Islet of Langerhans (tissue), 1 donor: ENCODE measurements around the gene FGF9.
A peak's percentile ranks its signal among the peaks of the same experiment; 100 is the strongest.

Experiments
- FAIRE-seq: peaks from one replicate; lab custom pipeline; 2011; peaks lifted over from hg19 to GRCh38; lab: Jason Lieb, UNC

The FGF9 gene

DNA sequence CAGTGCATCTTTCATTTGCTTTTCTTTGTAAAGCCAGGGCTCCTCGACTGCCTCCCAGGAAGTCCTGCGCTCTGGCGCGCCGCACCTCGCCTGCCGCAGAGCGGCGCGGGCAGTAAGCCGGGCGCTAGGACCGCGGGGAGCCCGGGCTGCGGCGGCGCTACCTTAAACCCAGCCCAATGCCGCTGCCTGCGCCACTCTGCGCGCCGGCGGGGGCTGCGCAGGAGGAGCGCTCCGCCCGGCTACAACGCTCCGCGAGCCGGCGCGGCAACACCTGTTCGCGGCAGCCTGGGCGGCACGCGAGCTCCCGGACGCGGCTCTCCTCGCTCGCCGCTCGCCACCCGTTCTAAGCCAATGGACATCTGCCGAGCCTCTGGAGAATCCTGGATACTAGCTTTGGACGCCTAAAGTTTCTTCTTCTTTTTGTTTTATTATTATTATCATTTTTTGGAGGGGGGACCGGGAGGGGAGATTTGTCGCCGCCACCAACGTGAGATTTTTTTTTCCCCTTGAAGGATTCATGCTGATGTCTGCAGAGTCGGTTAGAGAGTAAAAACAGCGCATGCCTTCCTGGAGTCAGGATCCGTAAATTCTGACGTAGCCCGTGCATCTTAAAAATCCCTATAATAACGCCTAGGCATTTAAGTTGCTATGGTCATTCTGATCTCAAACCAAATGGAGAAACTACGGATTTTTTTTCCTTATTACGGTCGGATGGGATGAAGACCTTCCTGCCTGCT, at the start of gene FGF9:
Gene FGF9, plus strand, starts transcription at position 191 of the 737 bp plus-strand sequence. CDS start 840 bp downstream, outside the sequence.
- FAIRE-seq, result no peak

DNA sequence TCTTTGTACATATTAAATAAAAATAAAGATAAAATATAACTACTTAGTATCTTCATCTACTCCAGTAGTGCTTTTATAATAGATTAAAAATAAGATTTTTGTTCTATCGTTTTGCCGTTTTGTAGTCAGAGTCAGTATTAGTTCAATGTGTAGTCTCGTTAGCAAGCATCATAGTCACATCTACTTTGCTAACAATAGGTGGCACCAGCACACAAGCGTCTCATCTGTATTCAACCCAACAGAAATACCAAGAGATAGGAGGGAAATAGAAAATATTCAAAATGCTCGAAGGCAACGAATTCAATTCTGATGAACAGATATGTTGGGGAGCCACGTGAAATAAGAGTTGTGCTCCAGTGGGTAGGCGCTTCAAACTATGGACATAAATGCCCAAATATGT, 45.5 kb upstream of the FGF9 start:
- FAIRE-seq, result peak; percentile 96

DNA sequence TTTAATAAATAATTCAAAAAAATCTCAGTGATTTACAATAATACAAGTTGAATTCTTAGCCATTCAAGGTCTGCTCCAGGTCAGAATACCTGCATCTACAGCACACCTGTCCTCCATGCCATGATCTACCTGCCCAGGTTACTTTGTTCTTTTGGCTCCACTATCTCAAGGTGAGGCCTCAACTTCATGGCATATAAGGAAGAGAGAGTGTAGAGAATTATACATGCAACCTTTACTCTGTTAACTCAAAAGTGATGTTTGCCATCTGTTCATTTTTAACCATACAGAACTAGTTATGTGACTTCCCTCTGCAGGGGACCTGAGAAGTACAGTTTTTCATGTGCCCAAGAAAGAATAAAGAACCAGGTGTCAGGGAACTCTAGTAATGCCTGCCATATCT, 38.7 kb upstream of the FGF9 start:
- FAIRE-seq, result no peak

DNA sequence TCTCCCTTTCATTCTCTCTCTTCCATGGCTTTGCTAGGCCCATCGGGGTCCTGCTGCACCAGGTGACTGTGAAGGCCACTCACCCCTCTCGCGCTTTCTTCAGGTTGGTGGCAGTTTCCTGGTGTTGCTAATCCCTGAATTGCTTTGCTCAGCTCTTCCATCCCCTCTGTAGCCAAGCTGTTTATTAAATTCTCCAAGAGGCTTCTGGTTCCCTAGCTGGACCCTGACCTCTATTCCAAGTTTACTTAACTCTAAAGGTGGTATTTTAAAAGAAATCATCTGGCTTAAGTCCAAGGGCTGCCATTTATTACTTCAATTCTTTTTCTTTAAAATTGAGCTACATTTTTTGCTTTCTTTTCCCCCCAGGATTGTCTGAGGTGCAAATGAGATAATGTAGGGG, 34.2 kb upstream of the FGF9 start:
- FAIRE-seq, result no peak

DNA sequence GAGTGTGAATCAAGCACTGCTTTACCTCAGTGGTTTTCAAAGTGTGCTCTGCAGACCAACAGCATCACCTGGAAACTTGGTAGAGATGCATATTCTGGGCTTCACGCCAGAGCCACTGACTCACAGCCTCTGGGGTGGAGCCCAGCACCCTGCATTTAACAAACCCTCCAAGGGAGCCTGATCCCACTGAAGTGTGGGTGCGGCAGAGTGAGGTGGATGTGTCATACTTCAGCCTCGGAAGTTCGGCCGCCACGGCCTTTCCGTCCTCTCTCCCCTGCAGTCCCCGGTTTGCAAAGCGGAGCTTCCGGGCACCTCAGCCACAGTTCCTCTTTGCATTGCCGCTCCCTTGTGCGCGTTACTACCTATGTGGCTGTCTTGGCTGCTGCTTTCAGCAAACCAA, 33.6 kb upstream of the FGF9 start:
- no peak for FAIRE-seq

DNA sequence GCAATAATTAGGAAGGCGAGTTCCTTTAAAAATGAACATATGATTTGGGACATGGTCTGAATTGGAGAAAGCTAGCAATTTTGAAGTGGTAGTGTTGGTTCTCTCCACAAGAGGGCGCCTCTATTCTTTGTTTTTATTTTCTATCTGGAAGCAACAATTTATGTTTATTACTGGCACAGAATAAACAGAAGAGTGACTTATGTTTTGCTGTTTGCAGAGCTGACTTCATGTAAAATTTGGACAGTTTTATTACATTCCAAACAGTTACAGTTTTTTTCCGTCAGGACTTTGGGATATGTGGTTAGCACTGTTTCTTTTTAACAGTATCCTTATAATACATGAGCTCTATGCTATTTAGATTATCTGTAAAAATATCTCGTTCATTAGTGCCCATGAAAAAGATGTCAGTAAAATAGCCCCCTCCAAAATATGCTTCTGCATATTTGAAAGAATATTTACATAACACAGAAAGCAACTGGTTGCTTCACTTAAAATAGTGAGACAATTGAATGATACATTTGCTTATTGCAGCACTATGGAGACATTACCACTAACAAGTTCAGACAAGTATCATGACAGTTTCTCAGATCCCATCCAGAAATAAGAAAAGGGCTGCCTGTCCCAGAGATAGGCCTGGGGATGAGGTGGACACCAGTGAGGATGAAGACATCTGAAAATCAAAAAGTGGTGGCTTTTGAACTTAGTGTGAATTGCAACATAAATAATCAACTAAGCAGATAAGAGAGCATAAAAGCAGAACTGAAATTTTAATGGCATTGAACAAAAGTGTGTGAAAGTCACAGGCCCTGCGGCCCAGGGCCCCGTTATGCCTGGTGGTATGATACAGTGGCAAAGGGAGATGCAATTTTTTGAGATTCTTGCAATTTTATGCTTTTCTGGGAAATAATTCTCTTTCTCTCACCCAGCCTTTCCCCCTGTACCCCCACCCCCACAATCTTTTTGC, 32.3 kb upstream of the FGF9 start:
- peak; percentile 97 for FAIRE-seq

DNA sequence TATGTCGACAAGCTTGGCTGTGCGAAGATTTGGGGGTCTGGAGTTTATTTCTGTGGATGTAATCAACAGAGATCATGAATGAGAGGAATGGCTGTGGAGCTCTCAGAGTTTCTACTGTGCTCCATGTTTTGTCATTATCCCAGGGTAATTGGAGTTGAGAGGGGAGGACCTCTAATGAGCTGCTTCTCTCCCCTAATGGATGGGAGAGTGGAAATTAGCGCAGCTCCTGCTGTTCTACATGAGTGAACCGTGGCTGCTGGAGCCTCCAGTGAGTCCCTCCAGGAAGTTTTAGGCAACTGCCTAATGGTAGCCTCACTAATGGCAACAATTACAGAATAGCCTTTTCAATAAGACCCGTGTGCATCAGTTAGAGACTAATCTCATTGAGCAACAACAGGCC, 31.3 kb upstream of the FGF9 start:
- FAIRE-seq, result no peak

DNA sequence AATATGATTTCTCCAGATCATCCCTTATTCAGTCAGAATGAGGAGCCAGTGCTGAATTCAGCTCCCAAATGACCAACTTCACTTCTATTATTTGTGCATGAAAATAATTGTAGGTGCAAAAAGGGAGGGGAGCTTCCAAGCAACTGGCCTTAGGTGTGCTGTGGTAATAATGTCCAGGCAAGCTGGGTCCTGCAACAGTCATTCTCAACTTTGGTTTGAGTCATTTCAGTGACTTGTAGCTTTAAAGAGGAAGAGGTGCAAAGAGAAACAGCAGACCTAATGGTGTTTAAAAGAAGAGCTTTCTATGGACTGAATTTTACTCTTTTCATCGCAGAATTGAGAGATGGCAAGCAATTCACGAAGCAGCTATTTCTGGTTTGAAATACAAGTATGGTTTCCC, 29.2 kb upstream of the FGF9 start:
- FAIRE-seq, result no peak

DNA sequence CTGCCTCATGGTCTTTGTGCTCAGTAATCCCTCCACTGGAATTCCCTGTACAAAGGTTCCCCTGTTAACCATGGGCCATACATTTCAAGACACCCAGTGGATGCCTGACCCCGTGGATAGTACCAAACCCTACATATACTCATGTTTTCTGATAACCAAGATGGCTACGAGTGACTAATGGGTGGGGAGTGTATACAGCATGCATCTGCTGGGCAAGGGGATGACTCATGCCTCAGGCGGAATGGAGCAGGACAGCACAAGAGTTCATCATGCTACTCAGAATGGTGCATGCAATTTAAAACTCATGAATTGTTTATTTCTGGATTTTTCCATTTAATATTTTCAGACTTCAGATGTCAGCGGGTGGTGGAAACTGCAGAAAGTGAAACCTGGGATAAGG, 13.3 kb upstream of the FGF9 start:
- FAIRE-seq, result no peak

DNA sequence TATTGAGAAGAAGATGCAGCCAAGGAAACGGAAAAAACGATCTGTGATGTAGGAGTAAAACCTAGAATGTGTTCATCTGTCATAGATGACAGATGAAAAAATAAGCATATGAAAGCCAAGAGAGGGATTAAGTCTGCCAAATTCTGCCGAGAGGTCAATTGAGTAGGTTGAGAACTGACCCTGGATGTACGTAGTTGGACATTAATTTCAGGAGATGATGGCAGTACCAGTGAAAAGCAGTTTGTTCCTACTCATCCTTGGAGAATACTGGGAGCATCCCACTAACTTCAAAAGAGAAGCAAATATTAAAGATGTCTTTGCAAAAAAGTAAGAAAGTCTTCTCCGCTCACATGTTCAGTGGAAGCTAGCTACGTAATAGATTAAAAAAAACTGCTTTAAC, 11.8 kb upstream of the FGF9 start:
- FAIRE-seq, result no peak

DNA sequence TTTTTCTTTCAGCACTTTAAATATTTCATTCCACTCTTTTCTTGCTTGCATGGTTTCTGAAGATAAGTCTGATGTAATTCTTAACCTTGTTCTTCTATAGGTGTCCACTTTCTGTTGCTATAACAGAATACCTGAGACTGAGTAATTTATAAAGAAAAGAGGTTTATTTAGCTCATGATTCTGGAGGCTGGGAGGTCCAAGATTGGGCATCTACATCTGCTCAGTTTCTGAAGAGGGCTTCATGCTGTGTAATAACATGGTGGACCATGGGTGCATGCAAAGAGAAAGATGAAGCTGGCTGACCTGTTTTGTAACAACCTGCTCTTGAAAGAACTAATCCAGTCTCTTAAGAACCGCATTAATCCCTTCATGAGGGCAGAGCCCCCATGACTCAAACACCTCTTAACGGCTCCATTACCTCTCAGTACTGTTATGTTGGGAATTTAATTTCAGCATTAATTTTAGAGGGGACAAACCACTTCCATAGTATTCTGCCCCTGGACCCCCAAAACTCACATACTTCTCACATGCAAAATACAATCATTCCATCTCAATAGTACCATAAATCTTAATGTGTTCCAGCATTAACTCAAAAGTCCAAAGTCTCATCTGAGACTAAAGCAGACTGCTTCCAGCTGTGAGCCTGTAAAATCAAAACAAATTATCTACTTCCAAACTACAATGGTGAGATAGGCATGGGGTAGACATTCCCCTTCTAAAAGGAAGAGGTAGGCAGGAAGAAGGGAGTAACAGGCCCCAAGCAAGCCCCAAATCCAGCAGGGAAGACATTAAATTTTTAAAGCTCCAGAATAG, 9.6 kb upstream of the FGF9 start:
- FAIRE-seq, result no peak

DNA sequence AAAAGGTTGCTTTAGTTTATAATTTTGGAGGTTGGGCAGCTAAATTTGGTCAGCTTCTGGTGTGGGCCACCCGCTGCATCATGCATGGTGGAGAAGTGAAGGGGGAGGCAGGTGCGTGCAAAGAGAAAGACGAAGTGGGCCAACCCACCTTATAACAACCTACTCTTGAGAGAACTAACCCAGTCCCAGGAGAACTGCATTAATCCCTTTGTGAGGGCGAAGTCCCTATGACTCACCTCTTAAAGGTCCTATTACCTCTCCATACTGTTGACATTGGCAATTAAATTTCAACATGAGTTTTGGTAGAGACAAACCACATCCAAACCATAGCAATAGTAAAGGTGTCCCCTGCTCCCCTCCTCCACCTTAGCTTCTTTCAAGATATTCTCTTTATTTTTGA, 7.7 kb upstream of the FGF9 start:
- FAIRE-seq, result no peak

DNA sequence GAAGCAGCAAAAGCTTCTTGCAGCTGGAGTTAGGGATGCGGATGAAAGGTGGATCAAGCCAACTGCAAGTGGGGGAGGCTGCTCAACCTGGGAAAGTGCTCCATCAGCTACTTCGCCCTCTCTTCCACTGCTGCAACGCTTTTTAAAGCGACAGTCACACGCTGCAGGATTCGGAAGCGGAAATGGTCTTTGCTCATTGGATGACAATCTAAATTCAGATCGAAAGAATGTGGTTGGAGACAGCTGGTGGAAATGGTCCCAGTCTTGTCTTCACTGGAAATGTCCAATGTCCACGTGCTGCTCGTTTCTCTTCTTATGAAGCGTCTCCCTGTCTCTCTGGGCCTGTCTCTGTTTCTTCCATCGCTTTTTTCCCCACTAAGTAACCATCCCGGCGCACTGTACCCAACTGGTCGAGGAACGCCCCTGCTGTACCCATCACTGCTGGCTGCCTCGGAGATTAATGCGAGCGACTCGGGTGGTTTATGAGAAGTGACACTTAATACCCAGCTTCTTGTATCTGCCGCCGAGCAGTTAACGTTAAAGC, 2.1 kb upstream of the FGF9 start:
- FAIRE-seq, result no peak

DNA sequence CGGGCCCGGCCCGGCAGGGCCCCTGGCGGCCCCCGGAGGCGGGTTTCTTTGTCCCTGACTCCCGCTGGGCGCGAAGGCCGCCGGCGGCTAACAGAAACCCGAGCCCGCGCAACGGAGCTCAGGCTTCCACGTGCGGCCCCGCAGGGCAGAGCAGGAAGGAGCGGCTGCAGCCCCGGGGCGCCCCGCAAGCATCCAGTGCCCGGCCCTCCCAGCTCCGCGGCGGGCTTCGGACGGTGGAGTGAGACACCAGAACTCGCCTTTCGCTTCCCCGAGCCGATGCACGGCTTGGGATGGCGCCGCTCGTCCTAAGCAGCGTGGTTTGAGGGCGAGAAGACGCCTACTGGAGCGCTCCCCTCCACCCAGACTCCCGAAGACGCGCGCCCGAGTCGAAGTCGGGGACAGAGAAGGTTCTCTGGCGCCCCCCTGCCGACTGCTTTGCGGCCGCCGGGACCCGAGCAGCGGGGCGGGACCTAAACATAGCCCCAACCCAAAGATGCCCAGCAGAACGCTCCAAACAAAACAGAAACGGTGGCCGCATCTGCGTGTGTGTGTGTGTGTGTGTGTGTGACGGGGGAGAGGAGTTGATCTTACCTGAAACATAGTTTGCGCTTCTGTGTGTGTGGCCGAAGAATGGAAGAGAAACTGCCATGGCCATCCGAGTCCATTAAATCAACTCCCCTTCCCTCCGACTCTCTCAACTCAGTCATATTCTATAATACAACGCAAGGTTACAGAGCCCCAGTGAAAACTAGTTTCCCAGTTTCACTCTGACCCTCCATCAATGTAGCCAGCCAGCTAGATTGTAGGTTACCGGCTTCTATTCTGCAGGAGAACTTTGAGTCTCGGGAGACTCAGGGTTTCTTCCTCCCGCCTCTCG, 629 bp upstream of the FGF9 start:
- no peak for FAIRE-seq

DNA sequence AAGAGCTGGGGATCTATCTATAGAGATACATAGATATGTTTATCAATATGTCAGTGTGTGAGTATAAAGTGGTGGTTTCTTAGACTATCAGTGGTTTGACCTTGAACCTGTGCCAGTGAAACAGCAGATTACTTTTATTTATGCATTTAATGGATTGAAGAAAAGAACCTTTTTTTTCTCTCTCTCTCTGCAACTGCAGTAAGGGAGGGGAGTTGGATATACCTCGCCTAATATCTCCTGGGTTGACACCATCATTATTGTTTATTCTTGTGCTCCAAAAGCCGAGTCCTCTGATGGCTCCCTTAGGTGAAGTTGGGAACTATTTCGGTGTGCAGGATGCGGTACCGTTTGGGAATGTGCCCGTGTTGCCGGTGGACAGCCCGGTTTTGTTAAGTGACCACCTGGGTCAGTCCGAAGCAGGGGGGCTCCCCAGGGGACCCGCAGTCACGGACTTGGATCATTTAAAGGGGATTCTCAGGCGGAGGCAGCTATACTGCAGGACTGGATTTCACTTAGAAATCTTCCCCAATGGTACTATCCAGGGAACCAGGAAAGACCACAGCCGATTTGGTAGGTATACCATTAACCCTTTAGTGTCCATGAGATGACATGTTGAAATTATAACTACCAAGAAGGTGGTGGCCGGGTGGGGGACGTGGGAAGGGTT, 880 bp downstream of the FGF9 start:
- no peak for FAIRE-seq

DNA sequence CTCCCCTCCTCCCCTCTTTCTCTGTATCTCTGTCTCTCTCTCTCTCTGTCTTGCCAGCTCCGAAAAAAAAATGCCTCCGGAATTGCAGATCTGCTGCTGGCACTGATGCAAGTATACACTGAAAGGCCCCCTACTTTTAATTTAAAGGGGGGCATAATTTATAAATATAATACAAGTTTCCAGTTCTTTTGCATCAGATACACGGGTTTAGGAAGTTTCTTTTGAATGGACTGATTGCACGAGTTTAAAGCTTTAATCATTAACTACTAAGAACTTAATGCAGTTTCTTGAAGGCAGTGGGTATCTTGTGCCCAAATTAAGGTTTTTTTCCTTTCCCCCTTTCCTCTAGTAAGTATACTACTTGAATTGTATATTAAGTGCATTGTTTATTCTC, 1.4 kb downstream of the FGF9 start:
- FAIRE-seq, result no peak

DNA sequence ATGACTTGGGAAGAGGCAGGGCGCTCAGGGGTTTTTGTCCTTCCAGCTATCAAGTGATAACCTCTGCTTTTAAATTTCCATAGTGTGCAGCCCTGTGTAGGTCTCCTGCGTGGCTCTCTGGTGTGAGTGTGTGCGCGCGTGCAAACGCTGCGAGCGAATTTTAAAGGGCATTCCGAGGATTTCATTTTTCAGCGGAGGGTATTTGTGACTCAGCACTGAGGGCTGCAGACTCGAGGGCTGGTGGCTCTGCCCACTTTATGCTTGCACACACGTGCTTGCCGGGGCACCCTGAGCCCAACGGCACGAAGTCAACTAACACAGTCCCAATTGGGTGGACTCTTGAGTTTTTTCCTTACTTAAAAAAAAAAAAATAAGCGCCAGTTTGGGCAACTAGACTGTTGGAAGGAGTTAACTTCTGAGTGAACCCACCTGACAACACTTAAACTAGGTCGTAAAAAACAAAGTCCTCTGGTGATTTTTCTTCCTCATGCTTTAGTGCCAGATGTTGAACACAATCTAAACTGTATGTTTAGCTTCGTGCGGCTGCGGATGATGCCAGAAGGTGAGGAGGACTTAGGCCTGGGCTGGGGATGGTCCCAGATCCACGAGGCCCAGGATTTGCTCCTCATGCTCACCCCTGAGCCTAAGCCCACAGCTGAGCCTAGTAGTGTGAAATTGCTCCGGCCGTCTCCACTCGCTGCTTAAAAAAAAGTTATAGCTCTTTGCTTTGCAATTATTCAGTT, 2.1 kb downstream of the FGF9 start:
- no peak for FAIRE-seq

DNA sequence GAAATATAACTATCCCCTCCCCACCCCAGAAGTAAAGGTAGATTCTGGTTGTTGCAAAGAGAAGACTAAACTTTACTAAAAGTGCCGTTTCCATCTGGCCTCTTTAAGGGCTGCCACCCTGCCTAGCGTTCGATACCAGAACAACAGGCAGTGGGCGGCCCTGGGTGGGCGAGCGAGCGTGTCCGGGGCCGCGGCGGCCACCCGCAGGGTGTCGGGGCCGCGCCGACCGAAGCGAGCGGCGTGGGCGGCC, 2.6 kb downstream of the FGF9 start:
- no peak for FAIRE-seq

DNA sequence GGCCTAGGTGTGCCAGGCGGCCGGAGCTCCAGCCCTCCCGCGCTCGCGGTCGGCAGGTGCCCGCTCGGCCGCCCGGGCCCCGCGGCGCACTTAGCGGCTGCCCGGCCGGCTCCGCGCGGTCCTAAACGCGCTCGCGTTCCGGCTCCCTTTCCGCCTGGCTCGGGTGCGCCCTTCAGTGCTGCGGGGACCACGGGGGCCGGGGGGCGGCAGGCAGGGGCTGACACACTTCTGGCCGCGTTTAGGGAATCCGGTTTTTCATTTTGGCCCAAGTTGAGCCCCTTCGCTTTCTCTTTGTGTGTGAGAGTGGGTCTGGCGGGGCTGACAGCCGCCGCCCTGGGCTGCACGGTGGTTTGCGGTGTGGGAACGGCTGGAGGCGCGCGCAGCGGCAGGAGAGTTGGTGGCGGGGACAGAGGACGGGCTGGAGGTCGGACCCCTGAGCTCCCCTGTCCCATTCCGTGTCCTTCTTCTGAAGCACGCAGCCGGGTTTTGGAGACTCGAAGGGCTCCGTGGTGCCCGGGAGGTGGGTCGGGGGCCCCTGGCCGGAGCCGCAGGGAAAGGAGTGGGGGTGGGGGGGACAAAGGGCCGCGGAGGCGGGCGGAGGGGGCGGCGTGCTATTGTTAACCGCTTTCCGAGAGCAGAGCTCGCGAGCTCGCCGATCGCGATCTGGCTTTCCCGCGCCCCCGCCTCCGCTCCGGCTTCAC, 3.1 kb downstream of the FGF9 start:
- no peak for FAIRE-seq

DNA sequence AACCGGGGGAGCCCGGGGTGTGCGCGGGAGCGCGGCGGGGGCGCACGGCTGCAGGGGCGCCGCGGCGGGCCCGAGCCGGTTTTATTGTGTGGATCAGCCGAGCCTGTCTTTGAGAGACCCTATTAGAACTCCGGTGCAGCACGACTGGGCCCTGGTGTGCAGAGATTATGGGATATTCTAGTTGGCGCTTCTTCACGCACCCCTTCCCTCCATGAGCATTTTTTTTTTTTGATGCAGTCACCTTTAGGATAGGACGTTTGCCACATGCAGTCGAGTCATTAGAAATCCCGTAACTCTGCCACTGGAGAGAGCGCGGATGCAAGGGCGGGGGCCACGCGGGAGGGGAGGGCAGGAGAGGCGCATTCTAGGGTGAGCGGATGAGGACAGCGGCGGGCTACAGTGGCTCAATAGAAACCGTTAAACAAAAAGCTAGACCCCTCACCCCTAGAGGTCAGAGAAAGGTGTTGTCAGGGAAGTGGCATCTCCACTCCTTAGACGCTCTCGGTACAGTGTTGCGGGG, 3.7 kb downstream of the FGF9 start:
- no peak for FAIRE-seq
